Endodermal cell (in vitro differentiated cells): Measurements from ENCODE around the gene TMEM250. TPM values are rescaled to one million over a fixed set of nuclear protein-coding genes. Genes with fewer than 3 reads are reported as not detected.

ENCODE experiments used
- DNase-seq: peaks from one replicate; pipeline ENCODE4 v3.0.0-alpha.2; 2017
- H3K27ac ChIP-seq: 2 replicates; pipeline ENCODE4 v1.5.1; 2013; ENCODE audit warnings: mild to moderate bottlenecking, low read depth, low read length, moderate library complexity
- H3K27me3 ChIP-seq: 2 replicates; pipeline ENCODE4 v1.6.1; 2013; ENCODE audit warnings: mild to moderate bottlenecking, low read length, moderate library complexity; ENCODE audit not compliant: insufficient read depth, control insufficient read depth, poor library complexity, severe bottlenecking
- H3K36me3 ChIP-seq: 2 replicates; pipeline ENCODE4 v1.7.0; 2013; ENCODE audit warnings: mild to moderate bottlenecking, low read length, moderate library complexity; ENCODE audit not compliant: control insufficient read depth, insufficient read depth
- H3K4me1 ChIP-seq: one replicate; pipeline ENCODE4 v1.7.0; 2013; ENCODE audit warnings: low read length; ENCODE audit not compliant: control insufficient read depth, insufficient read depth
- H3K4me3 ChIP-seq: 2 replicates; pipeline ENCODE4 v1.5.1; 2013; ENCODE audit warnings: mild to moderate bottlenecking, low read length, moderate library complexity
- H3K9ac ChIP-seq: 2 replicates; pipeline ENCODE4 v1.6.1; 2013; ENCODE audit warnings: mild to moderate bottlenecking, low read length, moderate library complexity; ENCODE audit not compliant: poor library complexity, severe bottlenecking; ENCODE audit errors: extremely low read depth
- H3K9me3 ChIP-seq: 2 replicates; pipeline ENCODE4 v1.6.1; 2013; ENCODE audit warnings: mild to moderate bottlenecking, low read length, moderate library complexity; ENCODE audit not compliant: control insufficient read depth
- H3K27ac Mint-ChIP-seq: 2 replicates; pipeline ENCODE4 v1.8.0; 2020; ENCODE audit warnings: mixed read lengths
- H3K27me3 Mint-ChIP-seq: 2 replicates; pipeline ENCODE4 v1.8.0; 2021; ENCODE audit warnings: mild to moderate bottlenecking, mixed read lengths; ENCODE audit not compliant: insufficient read depth
- H3K36me3 Mint-ChIP-seq: 2 replicates; pipeline ENCODE4 v1.8.0; 2020; ENCODE audit warnings: low read depth, mixed read lengths
- H3K4me1 Mint-ChIP-seq: 2 replicates; pipeline ENCODE4 v1.8.0; 2020; ENCODE audit warnings: mixed read lengths
- H3K4me3 Mint-ChIP-seq: 2 replicates; pipeline ENCODE4 v1.8.0; 2020; ENCODE audit warnings: mild to moderate bottlenecking, moderate library complexity, mixed read lengths
- H3K9me3 Mint-ChIP-seq: 2 replicates; pipeline ENCODE4 v1.8.0; 2020; ENCODE audit warnings: mild to moderate bottlenecking, mixed read lengths
- WGBS, 2 experiments: methylation state at CpG; one replicate each; pipeline versions ENCODE4 v1.1.5 to v1.1.7; 2013; ENCODE audit warnings: missing lambda C conversion rate in 2 of 2, mixed read lengths in 1 of 2; ENCODE audit not compliant: insufficient coverage in 1 of 2, insufficient read length in 1 of 2; 5-methylcytosine and 5-hydroxymethylcytosine counted together
- total RNA-seq, 2 donors: library from RNA; stranded (reverse); fragmentation: NEBNext Ultra II Directional in 1 of 2; extraction: Animal tissue kit (Norgen Biotek cat#: 25700) in 1 of 2; gene quantifications; 2 replicates in 1 of 2; 3 replicates in 1 of 2; pipeline ENCODE4 v1.2.1, GENCODE V29; 2021
- TF ChIP-seq, protein P1 (sequence below): fragments of 200-600 bp; sonication (generic); conservative IDR thresholded peaks from 2 replicates; pipeline ENCODE4 v1.5.0; 2021; ENCODE audit warnings: antibody characterized with exemption, mild to moderate bottlenecking

Gene TMEM250
- total RNA-seq, 2 donors from 2014 or later, result 56.4 to 58.4 TPM

DNA sequence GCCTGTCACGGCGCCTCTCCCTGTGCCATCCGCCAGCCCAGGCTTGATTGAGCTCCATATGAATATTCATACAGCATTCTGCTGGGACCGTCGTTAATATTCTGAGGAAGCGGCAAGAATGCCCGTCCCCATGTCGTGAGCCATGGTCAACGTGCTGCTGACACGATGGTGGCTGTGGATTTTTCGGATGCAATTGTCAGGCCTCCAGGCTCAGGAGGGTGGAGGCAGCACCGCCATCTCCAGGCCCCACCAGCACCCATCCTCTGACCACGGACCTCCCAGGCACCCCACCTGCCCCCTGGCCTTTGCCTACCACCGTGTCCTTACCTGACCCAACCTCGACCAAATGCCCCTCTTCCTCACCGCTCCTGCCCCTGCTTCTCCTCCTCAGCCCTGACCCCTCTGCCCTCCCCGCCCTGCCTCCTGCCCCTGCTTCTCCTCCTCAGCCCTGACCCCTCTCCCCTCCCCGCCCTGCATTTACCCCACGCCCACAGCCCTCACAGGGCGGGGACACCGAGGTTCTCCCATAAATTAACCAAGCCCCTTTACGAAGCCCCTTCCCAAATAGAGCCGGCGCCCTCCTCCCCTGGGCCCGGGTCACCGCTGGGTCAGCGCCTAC is 9.9 kb downstream of the TMEM250 start:
- H3K27ac Mint-ChIP-seq, result no peak overlapping the region
- no peaks in the 10 kb centered on the region for H3K9me3 ChIP-seq
- H3K27ac ChIP-seq, result peak overlapping the region; percentile 36
- no peak for DNase-seq
- WGBS, 2 experiments, result 83 to 90% methylated on average over 15 to 27 of the region's 27 CpGs
- H3K27me3 ChIP-seq, result no peaks in the 10 kb centered on the region
- H3K4me1 Mint-ChIP-seq, result peaks cover 2% of the 10 kb centered on the region
- no peak overlapping the region for H3K9ac ChIP-seq
- no peak overlapping the region for H3K4me3 ChIP-seq
- no peaks in the 10 kb centered on the region for H3K36me3 ChIP-seq
- TF ChIP-seq, protein P1, sequence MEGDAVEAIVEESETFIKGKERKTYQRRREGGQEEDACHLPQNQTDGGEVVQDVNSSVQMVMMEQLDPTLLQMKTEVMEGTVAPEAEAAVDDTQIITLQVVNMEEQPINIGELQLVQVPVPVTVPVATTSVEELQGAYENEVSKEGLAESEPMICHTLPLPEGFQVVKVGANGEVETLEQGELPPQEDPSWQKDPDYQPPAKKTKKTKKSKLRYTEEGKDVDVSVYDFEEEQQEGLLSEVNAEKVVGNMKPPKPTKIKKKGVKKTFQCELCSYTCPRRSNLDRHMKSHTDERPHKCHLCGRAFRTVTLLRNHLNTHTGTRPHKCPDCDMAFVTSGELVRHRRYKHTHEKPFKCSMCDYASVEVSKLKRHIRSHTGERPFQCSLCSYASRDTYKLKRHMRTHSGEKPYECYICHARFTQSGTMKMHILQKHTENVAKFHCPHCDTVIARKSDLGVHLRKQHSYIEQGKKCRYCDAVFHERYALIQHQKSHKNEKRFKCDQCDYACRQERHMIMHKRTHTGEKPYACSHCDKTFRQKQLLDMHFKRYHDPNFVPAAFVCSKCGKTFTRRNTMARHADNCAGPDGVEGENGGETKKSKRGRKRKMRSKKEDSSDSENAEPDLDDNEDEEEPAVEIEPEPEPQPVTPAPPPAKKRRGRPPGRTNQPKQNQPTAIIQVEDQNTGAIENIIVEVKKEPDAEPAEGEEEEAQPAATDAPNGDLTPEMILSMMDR, result no peak
- peak overlapping the region; percentile 43 for H3K4me3 Mint-ChIP-seq
- peaks cover 11% of the 10 kb centered on the region for H3K27me3 Mint-ChIP-seq
- H3K36me3 Mint-ChIP-seq, result peaks cover 1% of the 10 kb centered on the region
- H3K4me1 ChIP-seq, result no peaks in the 10 kb centered on the region
- H3K9me3 Mint-ChIP-seq, result no peaks in the 10 kb centered on the region

DNA sequence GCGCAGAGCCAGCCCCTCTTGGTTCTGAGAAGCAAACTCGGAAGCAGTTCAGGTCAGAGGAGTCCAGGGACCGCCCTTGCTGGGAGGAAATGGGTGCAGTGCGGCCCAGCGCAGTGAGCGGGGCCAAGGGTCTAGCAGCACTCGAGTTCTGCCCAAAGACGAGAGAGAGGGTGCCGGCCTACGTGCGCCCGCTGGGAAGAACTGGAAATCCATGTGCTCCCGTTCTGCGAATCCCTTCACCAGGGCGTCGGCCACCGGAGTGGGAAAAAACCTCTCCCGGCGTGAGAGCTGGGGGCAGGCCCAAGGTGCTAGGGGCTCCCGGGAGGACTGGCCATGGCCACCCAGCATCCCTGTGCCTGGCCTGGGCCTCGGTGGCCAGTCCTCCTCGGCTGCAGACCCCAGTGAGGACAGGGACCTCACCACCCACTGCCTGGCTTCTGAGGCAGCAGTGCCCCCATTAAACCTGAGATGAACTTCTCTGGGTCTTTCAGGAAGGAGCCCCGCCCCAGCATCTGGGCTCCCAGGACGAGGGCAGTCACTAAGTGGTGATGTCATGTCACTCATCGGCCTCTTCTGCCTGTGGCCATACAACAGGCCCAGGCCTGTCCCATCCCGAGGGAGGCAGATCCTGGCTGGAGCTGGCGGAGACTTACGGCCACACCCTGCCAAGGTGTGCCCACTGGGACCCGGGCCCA is 10.6 kb downstream of the TMEM250 start:
- Histone ChIP-seq H3K9me3 (no peaks in the 10 kb centered on the region), H3K9ac (no peak overlapping the region), H3K27me3 (no peaks in the 10 kb centered on the region), H3K4me3 (no peak overlapping the region), H3K4me1 (no peaks in the 10 kb centered on the region), H3K36me3 (no peaks in the 10 kb centered on the region), H3K27ac (no peak overlapping the region)
- DNase-seq, result no peak
- WGBS, 2 experiments, result 92 to 95% methylated on average over 25 to 29 of the region's 29 CpGs
- H3K27ac Mint-ChIP-seq, result no peak overlapping the region
- no peaks in the 10 kb centered on the region for H3K36me3 Mint-ChIP-seq
- H3K27me3 Mint-ChIP-seq, result peaks cover 11% of the 10 kb centered on the region
- H3K9me3 Mint-ChIP-seq, result no peaks in the 10 kb centered on the region
- H3K4me1 Mint-ChIP-seq, result peaks cover 2% of the 10 kb centered on the region
- TF ChIP-seq, protein P1, result no peak
- no peak overlapping the region for H3K4me3 Mint-ChIP-seq

DNA sequence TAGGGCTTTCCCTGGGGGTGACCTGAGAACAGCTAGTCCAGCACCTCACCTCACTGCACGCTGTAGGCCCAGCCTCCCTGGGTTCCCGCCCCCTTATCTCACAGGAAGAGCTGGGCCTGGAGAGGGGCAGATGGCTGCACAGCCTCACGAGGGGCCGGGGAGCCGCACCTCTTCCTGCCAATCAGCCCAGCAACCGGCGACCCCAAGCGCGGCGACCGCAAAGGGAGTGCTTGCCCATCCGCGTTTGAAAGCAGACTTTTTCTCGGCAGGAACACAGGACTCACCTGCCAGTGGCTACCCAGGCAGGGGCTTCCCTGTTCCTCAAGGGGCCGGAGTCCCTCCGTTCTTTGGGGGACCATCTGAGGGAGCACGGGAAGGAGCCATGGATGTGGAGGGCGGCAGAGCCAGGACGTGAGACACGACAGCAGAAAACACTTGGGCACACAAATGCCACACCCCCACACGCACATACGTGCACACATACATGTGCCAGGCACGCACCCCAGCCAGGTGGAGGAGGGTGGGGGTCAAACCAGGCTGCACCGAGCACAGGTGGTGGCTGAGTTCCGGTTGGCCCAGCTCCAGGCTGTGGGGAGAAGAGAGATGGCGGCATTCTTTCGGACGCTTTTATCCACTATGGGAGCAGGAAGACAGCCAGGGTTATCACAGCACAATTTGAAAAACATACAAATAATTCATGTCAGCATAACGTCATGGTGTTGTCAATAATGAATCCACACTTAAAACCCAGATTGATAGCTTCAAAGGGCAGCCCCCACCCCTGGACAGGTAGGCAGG is 11.3 kb downstream of the TMEM250 start:
- WGBS, 2 experiments, result 83 to 87% methylated on average over 21 to 29 of the region's 29 CpGs
- no peaks in the 10 kb centered on the region for H3K9me3 Mint-ChIP-seq
- H3K4me3 ChIP-seq, result no peak overlapping the region
- H3K36me3 ChIP-seq, result no peaks in the 10 kb centered on the region
- no peaks in the 10 kb centered on the region for H3K36me3 Mint-ChIP-seq
- no peaks in the 10 kb centered on the region for H3K9me3 ChIP-seq
- H3K4me1 ChIP-seq, result no peaks in the 10 kb centered on the region
- DNase-seq, result no peak
- no peak overlapping the region for H3K9ac ChIP-seq
- H3K27ac ChIP-seq, result no peak overlapping the region
- TF ChIP-seq, protein P1, result no peak
- peaks cover 2% of the 10 kb centered on the region for H3K4me1 Mint-ChIP-seq
- no peaks in the 10 kb centered on the region for H3K27me3 ChIP-seq
- peaks cover 11% of the 10 kb centered on the region for H3K27me3 Mint-ChIP-seq
- H3K4me3 Mint-ChIP-seq, result no peak overlapping the region
- no peak overlapping the region for H3K27ac Mint-ChIP-seq
